Esophagus muscularis mucosa (tissue), 3 donors: ENCODE results near the gene CCDC12.

Experiments
- POLR2A ChIP-seq: fragments of 450-650 bp; IDR thresholded peaks from one replicate; pipeline ENCODE4 v1.6.1; 2017; ENCODE audit warnings: antibody characterized with exemption, moderate library complexity, mild to moderate bottlenecking, low read depth
- POLR2AphosphoS5 ChIP-seq, 2 donors: sonication (generic); formaldehyde crosslinking; IDR thresholded peaks; one replicate each; pipeline ENCODE4 v1.6.1; 2017; ENCODE audit warnings: antibody characterized with exemption in 2 of 2
- TF ChIP-seq, protein P1 (sequence below), 3 experiments: fragments of 200-600 bp in 2 of 3; fragments of 450-650 bp in 1 of 3; sonication (generic) in 2 of 3; IDR thresholded peaks; one replicate each; pipeline ENCODE4 v1.5.1; 2017 to 2019; ENCODE audit warnings: antibody characterized with exemption in 3 of 3, mild to moderate bottlenecking in 2 of 3, moderate library complexity in 1 of 3

DNA sequence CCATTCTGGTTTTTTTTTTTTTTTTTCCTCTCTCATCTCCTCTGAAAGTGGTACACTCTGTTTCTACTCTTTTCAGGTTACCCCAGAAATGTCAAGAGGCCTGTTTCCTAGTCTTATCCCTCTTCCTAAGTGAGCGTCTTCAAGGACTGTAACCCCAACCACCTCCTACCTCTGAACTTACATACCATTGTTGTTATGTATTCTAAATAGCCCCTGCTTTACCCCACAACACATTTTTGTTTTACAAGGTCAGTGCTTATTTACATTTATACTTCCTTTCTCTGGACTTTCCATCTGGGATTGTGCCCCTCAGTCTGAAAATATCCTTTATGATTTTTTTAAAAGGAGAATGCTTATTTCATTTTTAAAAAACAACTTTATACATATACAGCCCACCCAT lies 60.3 kb downstream of the CCDC12 start:
- TF ChIP-seq, protein P1, sequence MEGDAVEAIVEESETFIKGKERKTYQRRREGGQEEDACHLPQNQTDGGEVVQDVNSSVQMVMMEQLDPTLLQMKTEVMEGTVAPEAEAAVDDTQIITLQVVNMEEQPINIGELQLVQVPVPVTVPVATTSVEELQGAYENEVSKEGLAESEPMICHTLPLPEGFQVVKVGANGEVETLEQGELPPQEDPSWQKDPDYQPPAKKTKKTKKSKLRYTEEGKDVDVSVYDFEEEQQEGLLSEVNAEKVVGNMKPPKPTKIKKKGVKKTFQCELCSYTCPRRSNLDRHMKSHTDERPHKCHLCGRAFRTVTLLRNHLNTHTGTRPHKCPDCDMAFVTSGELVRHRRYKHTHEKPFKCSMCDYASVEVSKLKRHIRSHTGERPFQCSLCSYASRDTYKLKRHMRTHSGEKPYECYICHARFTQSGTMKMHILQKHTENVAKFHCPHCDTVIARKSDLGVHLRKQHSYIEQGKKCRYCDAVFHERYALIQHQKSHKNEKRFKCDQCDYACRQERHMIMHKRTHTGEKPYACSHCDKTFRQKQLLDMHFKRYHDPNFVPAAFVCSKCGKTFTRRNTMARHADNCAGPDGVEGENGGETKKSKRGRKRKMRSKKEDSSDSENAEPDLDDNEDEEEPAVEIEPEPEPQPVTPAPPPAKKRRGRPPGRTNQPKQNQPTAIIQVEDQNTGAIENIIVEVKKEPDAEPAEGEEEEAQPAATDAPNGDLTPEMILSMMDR (IDR thresholded peaks at IDR 0.05) = no peak
- no peak for TF ChIP-seq POLR2A
- TF ChIP-seq POLR2AphosphoS5 (IDR thresholded peaks at IDR 0.05) = no peak
